Mesendoderm (in vitro differentiated cells): Measurements from ENCODE around the gene KLHL17.

Source experiments
- DNase-seq: peaks from one replicate; pipeline ENCODE4 v3.0.0; 2013
- H2AK5ac ChIP-seq: 2 replicates; pipeline ENCODE4 v1.6.1; 2013; ENCODE audit warnings: low read length, inconsistent platforms
- H2BK120ac ChIP-seq: 2 replicates; pipeline ENCODE4 v1.6.1; 2013; ENCODE audit warnings: low read depth, mild to moderate bottlenecking, low read length, moderate library complexity, mixed read lengths
- H2BK15ac ChIP-seq: replicated peaks from 2 replicates; pipeline ENCODE4 v1.6.1; 2013; ENCODE audit warnings: low read depth, mild to moderate bottlenecking, moderate library complexity
- H2BK5ac ChIP-seq: 2 replicates; pipeline ENCODE4 v1.6.1; 2013; ENCODE audit warnings: low read length, inconsistent platforms
- H3K18ac ChIP-seq: 2 replicates; pipeline ENCODE4 v1.6.1; 2013; ENCODE audit warnings: mild to moderate bottlenecking, low read length, mixed read lengths
- H3K23ac ChIP-seq: one replicate; pipeline ENCODE4 v1.6.1; 2013; ENCODE audit warnings: low read length
- H3K27ac ChIP-seq: 2 replicates; pipeline ENCODE4 v1.5.1; 2013; ENCODE audit warnings: low read depth, mild to moderate bottlenecking, inconsistent platforms, low read length, moderate library complexity
- H3K27me3 ChIP-seq: 2 replicates; pipeline ENCODE4 v1.6.1; 2013; ENCODE audit warnings: low read length, control low read depth, mild to moderate bottlenecking, inconsistent platforms; ENCODE audit not compliant: insufficient read depth, poor library complexity
- H3K36me3 ChIP-seq: 2 replicates; pipeline ENCODE4 v1.6.1; 2013; ENCODE audit warnings: low read length, inconsistent platforms; ENCODE audit not compliant: control insufficient read depth, insufficient read depth
- H3K4ac ChIP-seq: one replicate; pipeline ENCODE4 v1.6.1; 2013; ENCODE audit warnings: low read depth, mild to moderate bottlenecking, low read length, moderate library complexity
- H3K4me1 ChIP-seq: 2 replicates; pipeline ENCODE4 v1.6.1; 2013; ENCODE audit warnings: low read depth, low read length, inconsistent platforms; ENCODE audit not compliant: control insufficient read depth
- H3K4me2 ChIP-seq: 2 replicates; pipeline ENCODE4 v1.6.1; 2013; ENCODE audit warnings: low read length
- H3K4me3 ChIP-seq: 2 replicates; pipeline ENCODE4 v1.5.1; 2013; ENCODE audit warnings: mild to moderate bottlenecking, low read length
- H3K56ac ChIP-seq: one replicate; pipeline ENCODE4 v1.6.1; 2013; ENCODE audit warnings: low read length
- H3K79me1 ChIP-seq: 2 replicates; pipeline ENCODE4 v1.6.1; 2013; ENCODE audit warnings: low read length, inconsistent platforms
- H3K79me2 ChIP-seq: 2 replicates; pipeline ENCODE4 v1.6.1; 2013; ENCODE audit warnings: mild to moderate bottlenecking, low read length; ENCODE audit not compliant: control insufficient read depth, insufficient read depth
- H3K9ac ChIP-seq: 2 replicates; pipeline ENCODE4 v1.6.1; 2013; ENCODE audit warnings: low read length, inconsistent platforms
- H4K5ac ChIP-seq: one replicate; pipeline ENCODE4 v1.6.1; 2013; ENCODE audit warnings: low read length
- H4K8ac ChIP-seq: one replicate; pipeline ENCODE4 v1.6.1; 2013; ENCODE audit warnings: low read depth, mild to moderate bottlenecking, control low read depth, low read length, moderate library complexity
- whole genome bisulfite sequencing: extraction: QIAGEN DNeasy Blood & Tissue Kit; methylation state at CpG from one replicate; pipeline ENCODE4 v1.1.7; 2013; ENCODE audit warnings: low lambda C conversion rate, missing lambda C conversion rate; ENCODE audit not compliant: insufficient coverage; ENCODE audit errors: extremely low coverage; 5-methylcytosine and 5-hydroxymethylcytosine counted together

The KLHL17 gene

DNA sequence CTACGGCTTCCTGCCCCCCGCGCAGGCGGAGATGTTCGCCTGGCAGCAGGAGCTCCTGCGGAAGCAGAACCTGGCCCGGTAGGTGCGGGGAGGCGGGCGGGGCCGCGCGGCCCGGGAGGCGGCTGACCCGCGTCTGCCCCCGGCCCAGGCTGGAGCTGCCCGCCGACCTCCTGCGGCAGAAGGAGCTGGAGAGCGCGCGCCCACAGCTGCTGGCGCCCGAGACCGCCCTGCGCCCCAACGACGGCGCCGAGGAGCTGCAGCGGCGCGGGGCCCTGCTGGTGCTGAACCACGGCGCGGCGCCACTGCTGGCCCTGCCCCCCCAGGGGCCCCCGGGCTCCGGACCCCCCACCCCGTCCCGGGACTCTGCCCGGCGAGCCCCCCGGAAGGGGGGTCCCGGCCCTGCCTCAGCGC is 18.0 kb upstream of the KLHL17 start:
- H3K36me3 ChIP-seq, result peaks cover 2% of the 10 kb centered on the region
- H3K4me3 ChIP-seq, result peak overlapping the region; percentile 55
- peak overlapping the region; percentile 9 for H3K4me2 ChIP-seq
- peak overlapping the region; percentile 97 for H3K4ac ChIP-seq
- no peaks in the 10 kb centered on the region for H3K79me2 ChIP-seq
- H2AK5ac ChIP-seq, result no peak overlapping the region
- WGBS, result no CpG with 5 or more reads among the region's 48 CpGs
- no peak overlapping the region for H4K8ac ChIP-seq
- H3K56ac ChIP-seq, result peak overlapping the region; percentile 91
- no peaks in the 10 kb centered on the region for H3K27me3 ChIP-seq
- H3K9ac ChIP-seq, result peak overlapping the region; percentile 71
- peak overlapping the region; percentile 82 for H3K18ac ChIP-seq
- H2BK120ac ChIP-seq, result peak overlapping the region; percentile 31
- H2BK15ac ChIP-seq, result no peak overlapping the region
- H3K79me1 ChIP-seq, result no peaks in the 10 kb centered on the region
- H2BK5ac ChIP-seq, result peak overlapping the region; percentile 13
- peaks cover 7% of the 10 kb centered on the region for H3K4me1 ChIP-seq
- no peak overlapping the region for H4K5ac ChIP-seq
- H3K27ac ChIP-seq, result peak overlapping the region; percentile 29
- H3K23ac ChIP-seq, result no peak overlapping the region
- peak; percentile 71 for DNase-seq

DNA sequence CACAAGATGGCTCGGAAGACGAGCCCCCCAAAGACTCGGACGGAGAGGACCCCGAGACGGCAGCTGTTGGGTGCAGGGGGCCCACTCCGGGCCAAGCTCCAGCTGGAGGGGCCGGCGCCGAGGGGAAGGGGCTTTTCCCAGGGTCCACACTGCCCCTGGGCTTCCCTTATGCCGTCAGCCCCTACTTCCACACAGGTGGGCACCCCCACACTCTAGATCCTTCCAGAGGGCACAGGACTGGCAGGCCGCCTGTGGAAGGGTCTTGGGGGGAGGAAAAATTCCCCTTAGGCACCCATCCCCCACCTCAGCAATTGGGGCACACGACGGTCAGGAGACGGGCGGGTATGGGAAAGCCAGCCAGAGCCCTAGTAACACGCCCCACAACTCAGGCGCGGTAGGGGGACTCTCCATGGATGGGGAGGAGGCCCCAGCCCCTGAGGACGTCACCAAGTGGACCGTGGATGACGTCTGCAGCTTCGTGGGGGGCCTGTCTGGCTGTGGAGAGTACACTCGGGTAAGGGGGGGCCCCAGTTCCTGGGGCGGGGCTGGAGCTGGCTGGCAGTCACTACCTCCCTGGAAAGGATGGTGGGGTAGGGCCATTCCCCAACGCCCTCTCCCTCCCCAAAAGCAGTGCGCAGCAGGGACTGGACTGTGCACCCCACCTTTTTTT is 17.4 kb upstream of the KLHL17 start:
- H3K79me2 ChIP-seq, result no peaks in the 10 kb centered on the region
- peak overlapping the region; percentile 71 for H3K9ac ChIP-seq
- peak overlapping the region; percentile 91 for H3K56ac ChIP-seq
- H3K27me3 ChIP-seq, result no peaks in the 10 kb centered on the region
- H2AK5ac ChIP-seq, result peak overlapping the region; percentile 34
- H2BK15ac ChIP-seq, result no peak overlapping the region
- H3K27ac ChIP-seq, result peak overlapping the region; percentile 29
- no peak overlapping the region for H4K8ac ChIP-seq
- WGBS, result no CpG with 5 or more reads among the region's 27 CpGs
- H3K23ac ChIP-seq, result no peak overlapping the region
- H3K4me1 ChIP-seq, result peaks cover 7% of the 10 kb centered on the region
- H3K18ac ChIP-seq, result peak overlapping the region; percentile 82
- DNase-seq, result no peak
- no peaks in the 10 kb centered on the region for H3K79me1 ChIP-seq
- H3K4me2 ChIP-seq, result peak overlapping the region; percentile 6
- H2BK5ac ChIP-seq, result peak overlapping the region; percentile 48
- H4K5ac ChIP-seq, result no peak overlapping the region
- peak overlapping the region; percentile 55 for H3K4me3 ChIP-seq
- peak overlapping the region; percentile 21 for H2BK120ac ChIP-seq
- peaks cover 4% of the 10 kb centered on the region for H3K36me3 ChIP-seq
- H3K4ac ChIP-seq, result peak overlapping the region; percentile 97

DNA sequence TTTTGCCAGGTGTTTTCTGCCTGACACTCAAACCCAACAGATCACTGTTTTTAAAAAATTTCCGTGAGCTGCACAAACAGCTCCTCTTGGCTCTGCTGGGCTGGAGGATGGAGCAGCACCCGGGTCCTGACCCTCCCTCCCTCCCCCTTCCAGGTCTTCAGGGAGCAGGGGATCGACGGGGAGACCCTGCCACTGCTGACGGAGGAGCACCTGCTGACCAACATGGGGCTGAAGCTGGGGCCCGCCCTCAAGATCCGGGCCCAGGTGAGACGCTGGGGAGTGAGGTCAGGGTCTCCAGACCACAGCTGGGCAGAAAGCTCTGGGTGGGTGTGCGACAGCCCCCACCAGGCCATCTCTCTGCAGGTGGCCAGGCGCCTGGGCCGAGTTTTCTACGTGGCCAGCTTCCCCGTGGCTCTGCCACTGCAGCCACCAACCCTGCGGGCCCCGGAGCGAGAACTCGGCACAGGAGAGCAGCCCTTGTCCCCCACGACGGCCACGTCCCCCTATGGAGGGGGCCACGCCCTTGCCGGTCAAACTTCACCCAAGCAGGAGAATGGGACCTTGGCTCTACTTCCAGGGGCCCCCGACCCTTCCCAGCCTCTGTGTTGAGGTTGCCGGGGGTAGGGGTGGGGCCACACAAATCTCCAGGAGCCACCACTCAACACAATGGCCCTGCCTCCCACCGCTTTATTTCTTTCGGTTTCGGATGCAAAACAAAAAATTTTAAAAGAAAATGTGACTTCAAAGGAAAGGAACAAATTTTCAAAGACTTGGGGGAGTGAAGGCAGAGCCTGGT is 16.6 kb upstream of the KLHL17 start:
- DNase-seq, result no peak
- no peak overlapping the region for H3K27ac ChIP-seq

DNA sequence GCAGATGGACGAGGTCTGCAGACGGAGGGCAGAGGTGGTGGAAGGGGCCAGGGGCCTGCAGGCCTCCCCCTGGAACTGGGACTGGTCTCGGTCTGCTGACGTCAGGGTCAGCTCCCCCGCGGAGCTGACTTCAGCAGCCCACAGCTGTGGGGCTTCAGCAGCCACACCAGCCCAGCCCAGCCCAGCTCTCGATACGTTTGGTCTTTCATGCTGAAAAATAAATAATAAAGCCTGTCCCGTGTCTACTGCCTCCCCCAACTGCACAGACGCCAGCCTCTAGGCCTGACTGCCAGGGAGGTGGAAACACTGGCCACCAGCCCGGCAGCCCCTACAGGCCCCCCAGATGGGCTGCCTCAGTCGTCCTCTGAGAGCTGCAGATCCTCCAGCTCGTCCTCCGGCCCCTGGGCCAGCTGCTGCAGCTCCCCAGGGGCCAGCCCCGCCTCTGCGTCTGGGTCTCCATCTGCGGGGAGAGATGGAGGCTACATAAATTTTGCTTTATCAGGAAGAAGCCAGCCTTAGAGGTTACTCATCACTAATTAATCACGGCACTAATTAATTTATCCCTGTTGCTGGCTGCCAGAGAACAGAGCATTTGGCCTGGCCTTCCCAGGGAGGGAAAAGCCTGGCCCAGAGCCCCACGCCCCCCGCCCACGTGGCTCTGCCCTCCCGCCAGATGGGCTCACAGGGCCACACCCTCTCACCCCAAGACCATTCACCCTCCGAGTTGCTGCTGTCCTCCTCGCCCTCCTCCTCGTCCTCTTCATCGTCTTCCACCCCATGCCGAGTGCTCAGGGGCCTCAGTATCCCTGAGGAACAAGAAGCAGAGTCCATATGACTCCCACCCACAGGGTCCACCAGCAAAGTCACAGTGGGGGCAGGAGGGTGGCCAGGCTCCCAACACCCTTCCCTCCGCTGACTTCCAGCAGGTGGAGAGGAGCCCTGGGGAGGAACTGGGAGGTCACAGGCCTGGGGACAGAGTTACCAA is 15.8 kb upstream of the KLHL17 start:
- no peak overlapping the region for H3K18ac ChIP-seq
- no peak overlapping the region for H3K4me3 ChIP-seq
- WGBS, result no CpG with 5 or more reads among the region's 28 CpGs
- no peaks in the 10 kb centered on the region for H3K27me3 ChIP-seq
- H2BK120ac ChIP-seq, result no peak overlapping the region
- no peak overlapping the region for H2BK5ac ChIP-seq
- H3K79me2 ChIP-seq, result no peaks in the 10 kb centered on the region
- H2AK5ac ChIP-seq, result no peak overlapping the region
- no peak overlapping the region for H3K4me2 ChIP-seq
- no peak overlapping the region for H3K9ac ChIP-seq
- no peaks in the 10 kb centered on the region for H3K79me1 ChIP-seq
- H3K27ac ChIP-seq, result no peak overlapping the region
- peaks cover 5% of the 10 kb centered on the region for H3K36me3 ChIP-seq
- no peak overlapping the region for H3K56ac ChIP-seq
- no peak overlapping the region for H2BK15ac ChIP-seq
- no peak overlapping the region for H3K4ac ChIP-seq
- peaks cover 3% of the 10 kb centered on the region for H3K4me1 ChIP-seq
- no peak overlapping the region for H4K5ac ChIP-seq
- no peak overlapping the region for H3K23ac ChIP-seq
- H4K8ac ChIP-seq, result no peak overlapping the region
- no peak for DNase-seq

More for the DNA sequence above, 16.6 kb upstream of the KLHL17 start:
- H3K79me2 ChIP-seq, result no peaks in the 10 kb centered on the region
- H3K79me1 ChIP-seq, result no peaks in the 10 kb centered on the region
- H3K4me3 ChIP-seq, result no peak overlapping the region
- H3K27me3 ChIP-seq, result no peaks in the 10 kb centered on the region
- no peak overlapping the region for H4K5ac ChIP-seq
- no peak overlapping the region for H4K8ac ChIP-seq
- H3K23ac ChIP-seq, result no peak overlapping the region
- peak overlapping the region; percentile 97 for H3K4ac ChIP-seq
- peaks cover 7% of the 10 kb centered on the region for H3K4me1 ChIP-seq
- H2BK120ac ChIP-seq, result no peak overlapping the region
- peak overlapping the region; percentile 43 for H3K56ac ChIP-seq
- no peak overlapping the region for H3K4me2 ChIP-seq
- no peak overlapping the region for H2BK15ac ChIP-seq
- no peak overlapping the region for H2BK5ac ChIP-seq
- H3K36me3 ChIP-seq, result peaks cover 5% of the 10 kb centered on the region
- peak overlapping the region; percentile 0 for H3K18ac ChIP-seq
- no CpG with 5 or more reads among the region's 27 CpGs for WGBS
- peak overlapping the region; percentile 18 for H3K9ac ChIP-seq
- H2AK5ac ChIP-seq, result no peak overlapping the region

DNA sequence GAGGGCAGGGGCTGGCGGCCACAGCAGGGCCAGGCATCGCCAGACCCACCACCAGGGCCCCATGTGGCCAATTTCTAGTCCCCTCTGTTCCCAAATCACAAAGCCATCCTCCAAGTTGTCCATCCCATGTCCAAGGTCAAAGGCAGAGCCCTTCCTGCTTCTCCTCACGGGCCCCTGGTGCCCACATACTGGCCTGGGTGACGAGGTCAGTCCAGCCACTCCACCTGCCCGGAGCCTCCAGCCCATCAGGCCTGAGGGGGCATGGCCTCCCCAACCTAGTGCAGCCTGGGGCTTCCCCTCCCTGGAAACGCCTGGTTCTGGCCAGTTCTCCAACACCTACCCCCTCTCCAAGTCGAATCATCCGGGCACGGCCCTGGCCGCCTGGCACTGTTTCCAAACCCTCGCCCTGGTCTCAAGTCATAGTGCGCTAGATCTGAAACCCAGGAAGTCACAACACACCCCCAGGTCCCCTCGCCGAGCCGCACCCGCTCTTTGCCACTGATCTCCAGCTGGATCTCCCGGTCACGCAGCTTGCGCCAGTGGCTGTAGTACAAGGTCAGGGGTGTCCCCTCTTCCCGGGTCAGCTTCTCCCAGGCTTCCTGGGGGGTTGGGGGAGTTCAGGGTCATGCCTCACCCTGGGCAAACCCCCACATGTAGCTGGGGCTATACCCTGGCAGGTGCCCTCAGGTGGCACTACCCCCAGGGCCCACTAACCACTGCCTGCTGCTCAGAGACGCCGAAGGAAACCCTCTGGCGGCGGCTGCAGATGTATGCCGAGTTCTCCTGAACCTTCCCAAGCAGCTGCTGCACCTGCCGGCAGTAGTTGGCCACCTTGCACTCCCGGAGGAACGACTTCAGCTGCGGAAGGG is 14.5 kb upstream of the KLHL17 start:
- Histone ChIP-seq H2BK120ac (no peak overlapping the region), H3K79me2 (no peaks in the 10 kb centered on the region), H2BK15ac (no peak overlapping the region), H3K9ac (no peak overlapping the region), H3K27me3 (no peaks in the 10 kb centered on the region), H2BK5ac (no peak overlapping the region), H3K4me1 (no peaks in the 10 kb centered on the region), H4K5ac (no peak overlapping the region), H3K36me3 (peaks cover 16% of the 10 kb centered on the region), H3K4me3 (no peak overlapping the region), H3K18ac (no peak overlapping the region), H2AK5ac (no peak overlapping the region), H4K8ac (no peak overlapping the region), H3K56ac (no peak overlapping the region), H3K4ac (no peak overlapping the region), H3K27ac (no peak overlapping the region), H3K23ac (no peak overlapping the region), H3K4me2 (no peak overlapping the region), H3K79me1 (peaks cover 7% of the 10 kb centered on the region)
- DNase-seq, result no peak
- no CpG with 5 or more reads among the region's 29 CpGs for WGBS
